Aorta (tissue), 5 donors: Measurements from ENCODE around the gene PLEKHA6. TPM values are rescaled to one million over a fixed set of nuclear protein-coding genes. Genes with fewer than 3 reads are reported as not detected.
A peak's percentile ranks its signal among the peaks of the same experiment; 100 is the strongest.

Experiments used
- ATAC-seq: fragments of 200-7000 bp; cut with Tn5 transposase; one replicate; pipeline ENCODE4 v1.9.1; 2022; ENCODE audit warnings: moderate library complexity; ENCODE audit not compliant: low FRiP score
- DNase-seq, 2 donors: peaks; one replicate each; pipeline ENCODE4 v3.0.0-alpha.2; 2020
- H3K27ac ChIP-seq, 2 donors: one replicate each; pipeline ENCODE4 v1.5.1; 2013; ENCODE audit warnings: low read length in 2 of 2, mild to moderate bottlenecking in 2 of 2, moderate library complexity in 2 of 2, control low read depth in 1 of 2, inconsistent platforms in 1 of 2, low read depth in 1 of 2
- H3K27me3 ChIP-seq, 2 donors: one replicate each; pipeline ENCODE4 v1.6.1; 2013; ENCODE audit warnings: control low read depth in 1 of 2, low read length in 1 of 2, mild to moderate bottlenecking in 1 of 2, moderate library complexity in 1 of 2; ENCODE audit not compliant: insufficient read depth in 2 of 2, control insufficient read depth in 1 of 2
- H3K36me3 ChIP-seq, 2 donors: one replicate each; pipeline ENCODE4 v1.6.1; 2013; ENCODE audit warnings: control low read depth in 1 of 2, low read length in 1 of 2, mild to moderate bottlenecking in 1 of 2; ENCODE audit not compliant: insufficient read depth in 2 of 2, control insufficient read depth in 1 of 2
- H3K4me1 ChIP-seq, 2 donors: one replicate each; pipeline ENCODE4 v1.6.1; 2013; ENCODE audit warnings: low read length in 2 of 2, control low read depth in 1 of 2, mild to moderate bottlenecking in 1 of 2, moderate library complexity in 1 of 2; ENCODE audit not compliant: insufficient read depth in 2 of 2, control insufficient read depth in 1 of 2
- H3K4me3 ChIP-seq, 2 donors: one replicate each; pipeline ENCODE4 v1.5.1; 2013; ENCODE audit warnings: low read length in 2 of 2, control low read depth in 1 of 2, mild to moderate bottlenecking in 1 of 2
- H3K9me3 ChIP-seq: one replicate; pipeline ENCODE4 v1.6.1; 2013; ENCODE audit warnings: mild to moderate bottlenecking, low read length; ENCODE audit not compliant: control insufficient read depth
- WGBS, 2 donors: extraction: QIAGEN DNeasy Blood & Tissue Kit; methylation state at CpG; one replicate each; pipeline ENCODE4 v1.1.7; 2013; 5-methylcytosine and 5-hydroxymethylcytosine counted together
- intact Hi-C, 2 donors: fragments of 100-400 bp; cut with DNase I; formaldehyde crosslinking; loops; one replicate each; pipeline versions ENCODE4 v1.14.2 to v1.15.0; 2022
- polyA plus RNA-seq, 2 donors: library from polyadenylated mRNA; stranded (reverse); fragments of 200-250 nt; gene quantifications; one replicate each; pipeline ENCODE4 v1.2.3, GENCODE V29; 2013
- total RNA-seq, 2 donors: library from RNA; stranded (reverse); fragmentation: NEBNext Ultra II Directional; extraction: Animal tissue kit (Norgen Biotek cat#: 25700); gene quantifications; one replicate each; pipeline ENCODE4 v1.2.1, GENCODE V29; 2021
- donor health status: healthy with polysubstance abuse.
- donor health status: Bipolar disorder and iron deficiency.
- donor health status: DM: no; HTN: no; CAD: no.
- donor health status: DM: no; HTN: no; CAD: no.
- donor health status: DM: yes; HTN: yes; CAD: no.

PLEKHA6 gene
- total and polyA plus RNA-seq, 4 donors = 0.56 to 19.6 (median 5.0) TPM

DNA sequence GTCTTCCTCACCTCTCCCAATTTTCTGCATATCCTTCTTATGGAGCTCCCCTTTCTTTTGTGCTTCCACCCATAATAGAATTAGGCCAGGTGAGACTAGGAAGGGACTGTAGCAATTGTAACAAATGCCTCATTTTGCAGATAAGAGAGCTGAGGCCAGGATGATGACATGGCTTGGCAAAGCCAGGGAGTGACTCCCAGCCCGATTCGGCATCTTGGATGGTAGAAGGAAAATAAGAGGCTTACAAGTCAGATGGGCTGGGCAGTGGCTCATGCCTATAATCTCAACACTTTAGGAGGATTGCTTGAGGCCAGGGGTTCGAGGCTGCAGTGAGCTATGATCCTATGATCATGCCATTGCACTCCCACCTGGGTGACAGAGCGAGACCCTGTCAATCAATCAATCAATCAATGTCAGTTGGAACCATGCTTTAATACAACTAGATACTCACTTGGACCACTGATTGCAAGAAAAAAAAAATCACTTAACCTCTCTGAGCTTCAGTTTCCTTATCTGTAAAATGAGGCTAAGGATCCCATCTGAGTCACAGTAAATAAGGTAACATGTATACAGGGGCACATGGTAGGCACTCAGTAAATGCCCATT is 51.6 kb downstream of the PLEKHA6 start:
- intact Hi-C loops = no loop called here
- no peaks in the 10 kb centered on the region for H3K27me3 ChIP-seq
- no peak overlapping the region for H3K27ac ChIP-seq
- H3K4me3 ChIP-seq = no peak overlapping the region
- H3K4me1 ChIP-seq = no peaks in the 10 kb centered on the region
- DNase-seq = no peak
- H3K9me3 ChIP-seq = no peaks in the 10 kb centered on the region
- no peaks in the 10 kb centered on the region for H3K36me3 ChIP-seq
- ATAC-seq = no peak
- WGBS, 2 donors = 39 to 50% methylated on average over 4 of the region's 4 CpGs

- peak; percentile 78 for ATAC-seq
- Histone ChIP-seq H3K36me3 (no peaks in the 10 kb centered on the region), H3K27me3 (no peaks in the 10 kb centered on the region), H3K4me1 (no peaks in the 10 kb centered on the region), H3K27ac (no peak overlapping the region), H3K4me3 (no peak overlapping the region), H3K9me3 (no peaks in the 10 kb centered on the region)
- WGBS, 2 donors = 10% methylated on average over 12 of the region's 12 CpGs
- intact Hi-C loops = no loop called here
- DNase-seq = no peak
Observed at GRCh38 chr1:204307334-204307883, 52.3 kb downstream of the PLEKHA6 start.

- H3K36me3 ChIP-seq = no peaks in the 10 kb centered on the region
- H3K9me3 ChIP-seq = no peaks in the 10 kb centered on the region
- DNase-seq (no peak), ATAC-seq (no peak)
- intact Hi-C loops = no loop called here
- 77 to 89% methylated on average over 3 of the region's 3 CpGs for WGBS, 2 donors
- no peaks in the 10 kb centered on the region for H3K4me1 ChIP-seq
- H3K27ac ChIP-seq = no peak overlapping the region
- H3K4me3 ChIP-seq = no peak overlapping the region
- no peaks in the 10 kb centered on the region for H3K27me3 ChIP-seq
Observed at GRCh38 chr1:204306076-204306475, 53.7 kb downstream of the PLEKHA6 start.

- no peak overlapping the region for H3K27ac ChIP-seq
- no peaks in the 10 kb centered on the region for H3K36me3 ChIP-seq
- ATAC-seq (no peak), DNase-seq (no peak)
- H3K27me3 ChIP-seq = no peaks in the 10 kb centered on the region
- H3K4me3 ChIP-seq = no peak overlapping the region
- intact Hi-C loops = no loop called here
- WGBS, 2 donors = 59% methylated on average over 4 of the region's 4 CpGs
- H3K4me1 ChIP-seq = no peaks in the 10 kb centered on the region
- no peaks in the 10 kb centered on the region for H3K9me3 ChIP-seq
Observed at GRCh38 chr1:204304067-204304466, 55.7 kb downstream of the PLEKHA6 start.

DNA sequence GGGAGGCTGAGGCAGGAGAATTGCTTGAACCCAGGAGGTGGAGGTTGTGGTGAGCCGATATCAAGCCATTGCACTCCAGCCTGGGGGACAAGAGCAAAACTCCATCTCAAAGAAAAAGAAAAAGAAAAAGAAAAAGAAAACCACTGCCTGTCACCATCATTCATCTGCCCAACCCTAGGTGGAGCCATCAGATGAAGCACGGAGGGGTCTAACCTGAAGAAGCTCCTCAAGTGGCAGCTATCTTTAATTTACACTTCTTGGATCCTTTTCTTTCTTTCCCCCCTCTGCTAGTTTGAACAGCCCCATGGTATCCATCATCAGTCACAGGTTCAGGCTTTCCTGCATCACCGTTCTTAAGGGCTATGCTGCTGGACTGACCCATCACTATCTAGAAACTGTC is 57.0 kb downstream of the PLEKHA6 start:
- 85 to 89% methylated on average over 3 of the region's 3 CpGs for WGBS, 2 donors
- DNase-seq (no peak), ATAC-seq (no peak)
- H3K36me3 ChIP-seq = no peaks in the 10 kb centered on the region
- no peak overlapping the region for H3K27ac ChIP-seq
- H3K4me3 ChIP-seq = no peak overlapping the region
- H3K27me3 ChIP-seq = no peaks in the 10 kb centered on the region
- H3K4me1 ChIP-seq = no peaks in the 10 kb centered on the region
- intact Hi-C loops = no loop called here
- H3K9me3 ChIP-seq = no peaks in the 10 kb centered on the region

DNA sequence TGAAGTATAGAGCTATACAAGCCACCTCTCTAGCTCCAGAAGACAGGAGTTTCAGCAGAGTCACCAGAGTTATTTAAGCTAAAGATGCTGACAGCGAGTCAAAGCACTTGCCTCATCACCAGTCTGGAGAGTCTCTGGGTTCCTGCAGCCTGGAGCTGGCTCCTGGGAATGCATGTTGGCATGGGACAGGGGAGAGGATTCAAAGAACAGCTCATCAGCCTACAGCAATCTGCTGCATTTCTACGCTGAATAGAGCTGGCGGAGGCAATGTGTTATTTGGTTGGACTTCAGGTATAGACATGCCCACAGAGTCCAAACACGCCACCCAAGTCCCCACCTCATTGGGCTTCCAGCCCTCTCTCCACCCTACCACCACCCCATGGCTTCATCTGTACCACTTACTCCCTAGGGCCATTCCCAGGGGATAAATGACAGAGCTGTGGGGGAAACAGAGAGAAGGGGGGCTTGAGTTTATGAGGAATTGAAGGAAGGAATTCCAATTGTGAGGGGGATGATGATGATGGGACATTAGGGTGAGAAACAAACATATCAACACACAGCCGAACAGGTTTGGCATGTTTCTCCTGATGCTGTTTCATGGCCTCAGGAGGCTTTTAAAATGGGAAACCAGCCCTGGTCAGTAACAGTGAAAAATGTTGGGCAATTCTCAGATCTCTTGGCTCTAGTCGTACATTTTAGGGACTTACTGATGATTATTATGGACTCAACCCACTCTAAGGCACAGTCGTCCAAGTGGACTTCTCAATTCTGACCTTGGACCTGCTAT is 58.4 kb downstream of the PLEKHA6 start:
- H3K4me3 ChIP-seq = no peak overlapping the region
- no peaks in the 10 kb centered on the region for H3K27me3 ChIP-seq
- intact Hi-C loops = no loop called here
- ATAC-seq (no peak), DNase-seq (no peak)
- 85 to 86% methylated on average over 7 of the region's 7 CpGs for WGBS, 2 donors
- no peaks in the 10 kb centered on the region for H3K4me1 ChIP-seq
- H3K36me3 ChIP-seq = no peaks in the 10 kb centered on the region
- H3K27ac ChIP-seq = no peak overlapping the region
- H3K9me3 ChIP-seq = no peaks in the 10 kb centered on the region

GRCh38 chr1:204299814-204300365 is 59.8 kb downstream of the PLEKHA6 start:
- no peaks in the 10 kb centered on the region for H3K4me1 ChIP-seq
- no peaks in the 10 kb centered on the region for H3K9me3 ChIP-seq
- no peak overlapping the region for H3K4me3 ChIP-seq
- H3K27ac ChIP-seq = no peak overlapping the region
- no peaks in the 10 kb centered on the region for H3K36me3 ChIP-seq
- DNase-seq (no peak), ATAC-seq (no peak)
- H3K27me3 ChIP-seq = no peaks in the 10 kb centered on the region
- intact Hi-C loops = no loop called here
- WGBS, 2 donors = 69 to 93% methylated on average over 3 of the region's 3 CpGs

- Histone ChIP-seq H3K27ac (no peak overlapping the region), H3K36me3 (no peaks in the 10 kb centered on the region), H3K4me1 (peaks cover 0 to 3% of the 10 kb centered on the region in 2 donors), H3K9me3 (no peaks in the 10 kb centered on the region), H3K27me3 (no peaks in the 10 kb centered on the region), H3K4me3 (no peak overlapping the region)
- DNase-seq = peak in 1 of 2 donors; percentile 53
- intact Hi-C loops = no loop called here
- ATAC-seq = peak; percentile 17
- WGBS, 2 donors = 52 to 54% methylated on average over 7 of the region's 7 CpGs
Observed at GRCh38 chr1:204296431-204296988, 63.2 kb downstream of the PLEKHA6 start.
